GM19463 (cell line): ENCODE data around the gene SDF2.
"Not testable (repeated sequence)": the region's sequence is repeated elsewhere in the genome, so short reads cannot be mapped to it uniquely, and the experiment has no call there.

ENCODE experiments used
- ATAC-seq: cut with Tn5 transposase; IDR thresholded peaks from one replicate; pipeline ENCODE4 v1.9.1; 2021; ENCODE audit warnings: mild to moderate bottlenecking, moderate library complexity; ENCODE audit not compliant: unreplicated experiment

Gene SDF2

GRCh38 chr17:28685366-28685765, 23.7 kb upstream of the SDF2 start:
- ATAC-seq = no peak

- ATAC-seq = no peak
Measured at GRCh38 chr17:28684963-28685362, 23.3 kb upstream of the SDF2 start.

- ATAC-seq = no peak
Measured at GRCh38 chr17:28682655-28683054, 20.9 kb upstream of the SDF2 start.

GRCh38 chr17:28675980-28676379, 14.3 kb upstream of the SDF2 start:
- ATAC-seq = no peak

GRCh38 chr17:28675490-28675889, 13.8 kb upstream of the SDF2 start:
- ATAC-seq = no peak

GRCh38 chr17:28669918-28670317, 8.2 kb upstream of the SDF2 start:
- no peak for ATAC-seq

- no peak for ATAC-seq
Measured at GRCh38 chr17:28667870-28668269, 6.2 kb upstream of the SDF2 start.

- ATAC-seq = no peak
Measured at GRCh38 chr17:28665994-28666393, 4.3 kb upstream of the SDF2 start.

GRCh38 chr17:28663723-28664122, 2.0 kb upstream of the SDF2 start:
- ATAC-seq = no peak

GRCh38 chr17:28662527-28662829, 772 bp upstream of the SDF2 start:
- ATAC-seq = no peak

- not testable (repeated sequence) for ATAC-seq
Measured at GRCh38 chr17:28659497-28659881, 2.2 kb downstream of the SDF2 start.

GRCh38 chr17:28658766-28659496, 2.8 kb downstream of the SDF2 start:
- ATAC-seq = not testable (repeated sequence)

- not testable (repeated sequence) for ATAC-seq
Measured at GRCh38 chr17:28658342-28658741, 3.4 kb downstream of the SDF2 start.

GRCh38 chr17:28657756-28658155, 4.0 kb downstream of the SDF2 start:
- ATAC-seq = no peak

- ATAC-seq = no peak
Measured at GRCh38 chr17:28655160-28655559, 6.5 kb downstream of the SDF2 start.

- no peak for ATAC-seq
Measured at GRCh38 chr17:28648698-28649097, 13.0 kb downstream of the SDF2 start.

GRCh38 chr17:28646039-28646754, 15.5 kb downstream of the SDF2 start:
- ATAC-seq = no peak

- ATAC-seq = no peak
Measured at GRCh38 chr17:28645576-28645939, 16.1 kb downstream of the SDF2 start.

- peak; percentile 95 for ATAC-seq
Measured at GRCh38 chr17:28644787-28645575, 16.7 kb downstream of the SDF2 start, which contains the start of gene BLTP2. TSS of gene BLTP2 (minus strand) at chr17:28645158. CDS start at chr17:28645056, 102 bp downstream.

GRCh38 chr17:28643983-28644786, 17.5 kb downstream of the SDF2 start:
- no peak for ATAC-seq

- ATAC-seq = no peak
Measured at GRCh38 chr17:28641579-28641978, 20.1 kb downstream of the SDF2 start.
